GM12878 (cell line): ENCODE results near the gene BNC2.

Source experiments
- POLR2A ChIP-seq: IDR thresholded peaks from 2 replicates; pipeline ENCODE4 v1.6.1; 2011; ENCODE audit warnings: low read depth, mild to moderate bottlenecking, low read length
- TAF1 ChIP-seq: IDR thresholded peaks from 2 replicates; pipeline ENCODE4 v1.6.1; 2011; ENCODE audit warnings: mild to moderate bottlenecking, low read depth, low read length, borderline replicate concordance
- TARDBP ChIP-seq: IDR thresholded peaks from 2 replicates; pipeline ENCODE4 v1.6.1; 2016; ENCODE audit warnings: borderline replicate concordance
- ZNF274 ChIP-seq: IDR thresholded peaks from one replicate; pipeline ENCODE4 v1.8.0; 2011; ENCODE audit not compliant: insufficient read length, insufficient read depth
- TF ChIP-seq, protein P1 (sequence below): fragments of 450-650 bp; IDR thresholded peaks from 2 replicates; pipeline ENCODE4 v1.6.1; 2016; ENCODE audit warnings: mild to moderate bottlenecking
- TF ChIP-seq, protein P2 (sequence below), 3 experiments: IDR thresholded peaks in 2 of 3; conservative IDR thresholded peaks in 1 of 3; 2 replicates each; pipeline ENCODE4 v1.5.1; 2011; ENCODE audit warnings: low read depth in 3 of 3, low read length in 3 of 3, mild to moderate bottlenecking in 3 of 3, control low read depth in 2 of 3, moderate library complexity in 2 of 3, inconsistent platforms in 1 of 3, mixed read lengths in 1 of 3; ENCODE audit not compliant: control insufficient read depth in 2 of 3, insufficient read depth in 1 of 3; ENCODE audit errors: extremely low read depth in 1 of 3
- TF ChIP-seq, protein P3 (sequence below): IDR thresholded peaks from 2 replicates; pipeline ENCODE4 v1.6.1; 2011; ENCODE audit warnings: low read depth, mild to moderate bottlenecking, low read length, moderate library complexity, borderline replicate concordance; ENCODE audit errors: extremely low read depth
- TF ChIP-seq, protein P4 (sequence below): fragments of 450-650 bp; IDR thresholded peaks from 2 replicates; pipeline ENCODE4 v1.6.1; 2018; ENCODE audit warnings: mild to moderate bottlenecking, low read depth, moderate library complexity; ENCODE audit not compliant: partially characterized antibody
- TF ChIP-seq, protein P5 (sequence below): IDR thresholded peaks from 2 replicates; pipeline ENCODE4 v1.6.1; 2012; ENCODE audit warnings: low read depth, low read length, improper control_type of control experiment
- TF ChIP-seq, protein P6 (sequence below): IDR thresholded peaks from 2 replicates; pipeline ENCODE4 v1.6.1; 2011; ENCODE audit warnings: low read depth, low read length, improper control_type of control experiment, borderline replicate concordance

DNA sequence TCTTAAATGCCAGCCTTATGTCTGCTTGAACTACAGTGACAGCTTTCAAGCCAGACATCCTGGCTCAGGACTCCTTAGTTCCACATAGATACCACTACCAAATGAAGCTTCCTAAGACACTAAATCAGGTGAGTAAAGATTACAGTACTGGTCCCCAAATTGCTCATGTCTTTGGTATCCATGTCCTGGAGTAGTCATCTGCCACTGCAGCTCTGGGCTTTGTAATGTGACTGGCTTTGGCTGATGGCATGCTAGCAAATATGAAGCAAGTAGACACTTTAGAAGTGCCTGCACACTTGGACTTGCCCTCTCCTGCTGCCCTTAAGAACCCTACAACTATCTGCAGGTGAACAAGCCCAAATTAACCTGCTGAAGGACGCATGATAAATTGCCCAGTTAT lies 334.9 kb downstream of the BNC2 start:
- TF ChIP-seq ZNF274 (no peak), TAF1 (no peak), POLR2A (no peak), TARDBP (no peak)
- TF ChIP-seq, protein P1, sequence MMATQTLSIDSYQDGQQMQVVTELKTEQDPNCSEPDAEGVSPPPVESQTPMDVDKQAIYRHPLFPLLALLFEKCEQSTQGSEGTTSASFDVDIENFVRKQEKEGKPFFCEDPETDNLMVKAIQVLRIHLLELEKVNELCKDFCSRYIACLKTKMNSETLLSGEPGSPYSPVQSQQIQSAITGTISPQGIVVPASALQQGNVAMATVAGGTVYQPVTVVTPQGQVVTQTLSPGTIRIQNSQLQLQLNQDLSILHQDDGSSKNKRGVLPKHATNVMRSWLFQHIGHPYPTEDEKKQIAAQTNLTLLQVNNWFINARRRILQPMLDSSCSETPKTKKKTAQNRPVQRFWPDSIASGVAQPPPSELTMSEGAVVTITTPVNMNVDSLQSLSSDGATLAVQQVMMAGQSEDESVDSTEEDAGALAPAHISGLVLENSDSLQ, result no peak
- TF ChIP-seq, protein P2, sequence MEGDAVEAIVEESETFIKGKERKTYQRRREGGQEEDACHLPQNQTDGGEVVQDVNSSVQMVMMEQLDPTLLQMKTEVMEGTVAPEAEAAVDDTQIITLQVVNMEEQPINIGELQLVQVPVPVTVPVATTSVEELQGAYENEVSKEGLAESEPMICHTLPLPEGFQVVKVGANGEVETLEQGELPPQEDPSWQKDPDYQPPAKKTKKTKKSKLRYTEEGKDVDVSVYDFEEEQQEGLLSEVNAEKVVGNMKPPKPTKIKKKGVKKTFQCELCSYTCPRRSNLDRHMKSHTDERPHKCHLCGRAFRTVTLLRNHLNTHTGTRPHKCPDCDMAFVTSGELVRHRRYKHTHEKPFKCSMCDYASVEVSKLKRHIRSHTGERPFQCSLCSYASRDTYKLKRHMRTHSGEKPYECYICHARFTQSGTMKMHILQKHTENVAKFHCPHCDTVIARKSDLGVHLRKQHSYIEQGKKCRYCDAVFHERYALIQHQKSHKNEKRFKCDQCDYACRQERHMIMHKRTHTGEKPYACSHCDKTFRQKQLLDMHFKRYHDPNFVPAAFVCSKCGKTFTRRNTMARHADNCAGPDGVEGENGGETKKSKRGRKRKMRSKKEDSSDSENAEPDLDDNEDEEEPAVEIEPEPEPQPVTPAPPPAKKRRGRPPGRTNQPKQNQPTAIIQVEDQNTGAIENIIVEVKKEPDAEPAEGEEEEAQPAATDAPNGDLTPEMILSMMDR (IDR thresholded peaks at IDR 0.05 in 2 of 3, conservative IDR thresholded peaks at IDR 0.05 in 1 of 3; ENCODE audit: control insufficient read depth in 2 of 3, extremely low read depth in 1 of 3, insufficient read depth in 1 of 3, low read depth in 3 of 3, low read length in 3 of 3), result no peak
- TF ChIP-seq, protein P3, sequence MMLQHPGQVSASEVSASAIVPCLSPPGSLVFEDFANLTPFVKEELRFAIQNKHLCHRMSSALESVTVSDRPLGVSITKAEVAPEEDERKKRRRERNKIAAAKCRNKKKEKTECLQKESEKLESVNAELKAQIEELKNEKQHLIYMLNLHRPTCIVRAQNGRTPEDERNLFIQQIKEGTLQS, result no peak
- TF ChIP-seq, protein P4, sequence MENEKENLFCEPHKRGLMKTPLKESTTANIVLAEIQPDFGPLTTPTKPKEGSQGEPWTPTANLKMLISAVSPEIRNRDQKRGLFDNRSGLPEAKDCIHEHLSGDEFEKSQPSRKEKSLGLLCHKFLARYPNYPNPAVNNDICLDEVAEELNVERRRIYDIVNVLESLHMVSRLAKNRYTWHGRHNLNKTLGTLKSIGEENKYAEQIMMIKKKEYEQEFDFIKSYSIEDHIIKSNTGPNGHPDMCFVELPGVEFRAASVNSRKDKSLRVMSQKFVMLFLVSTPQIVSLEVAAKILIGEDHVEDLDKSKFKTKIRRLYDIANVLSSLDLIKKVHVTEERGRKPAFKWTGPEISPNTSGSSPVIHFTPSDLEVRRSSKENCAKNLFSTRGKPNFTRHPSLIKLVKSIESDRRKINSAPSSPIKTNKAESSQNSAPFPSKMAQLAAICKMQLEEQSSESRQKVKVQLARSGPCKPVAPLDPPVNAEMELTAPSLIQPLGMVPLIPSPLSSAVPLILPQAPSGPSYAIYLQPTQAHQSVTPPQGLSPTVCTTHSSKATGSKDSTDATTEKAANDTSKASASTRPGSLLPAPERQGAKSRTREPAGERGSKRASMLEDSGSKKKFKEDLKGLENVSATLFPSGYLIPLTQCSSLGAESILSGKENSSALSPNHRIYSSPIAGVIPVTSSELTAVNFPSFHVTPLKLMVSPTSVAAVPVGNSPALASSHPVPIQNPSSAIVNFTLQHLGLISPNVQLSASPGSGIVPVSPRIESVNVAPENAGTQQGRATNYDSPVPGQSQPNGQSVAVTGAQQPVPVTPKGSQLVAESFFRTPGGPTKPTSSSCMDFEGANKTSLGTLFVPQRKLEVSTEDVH, result no peak
- TF ChIP-seq, protein P5, sequence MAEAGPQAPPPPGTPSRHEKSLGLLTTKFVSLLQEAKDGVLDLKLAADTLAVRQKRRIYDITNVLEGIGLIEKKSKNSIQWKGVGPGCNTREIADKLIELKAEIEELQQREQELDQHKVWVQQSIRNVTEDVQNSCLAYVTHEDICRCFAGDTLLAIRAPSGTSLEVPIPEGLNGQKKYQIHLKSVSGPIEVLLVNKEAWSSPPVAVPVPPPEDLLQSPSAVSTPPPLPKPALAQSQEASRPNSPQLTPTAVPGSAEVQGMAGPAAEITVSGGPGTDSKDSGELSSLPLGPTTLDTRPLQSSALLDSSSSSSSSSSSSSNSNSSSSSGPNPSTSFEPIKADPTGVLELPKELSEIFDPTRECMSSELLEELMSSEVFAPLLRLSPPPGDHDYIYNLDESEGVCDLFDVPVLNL, result no peak
- TF ChIP-seq, protein P6, sequence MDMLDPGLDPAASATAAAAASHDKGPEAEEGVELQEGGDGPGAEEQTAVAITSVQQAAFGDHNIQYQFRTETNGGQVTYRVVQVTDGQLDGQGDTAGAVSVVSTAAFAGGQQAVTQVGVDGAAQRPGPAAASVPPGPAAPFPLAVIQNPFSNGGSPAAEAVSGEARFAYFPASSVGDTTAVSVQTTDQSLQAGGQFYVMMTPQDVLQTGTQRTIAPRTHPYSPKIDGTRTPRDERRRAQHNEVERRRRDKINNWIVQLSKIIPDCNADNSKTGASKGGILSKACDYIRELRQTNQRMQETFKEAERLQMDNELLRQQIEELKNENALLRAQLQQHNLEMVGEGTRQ, result no peak
